Vagina (tissue), 2 donors: Measurements from ENCODE around the gene RAF1.

Experiments used
- CTCF ChIP-seq, 3 experiments: fragments of 450-650 bp in 2 of 3; fragments of 200-600 bp in 1 of 3; sonication (generic) in 1 of 3; IDR thresholded peaks; one replicate each; pipeline ENCODE4 v1.5.1; 2017 to 2019; ENCODE audit warnings: antibody characterized with exemption in 3 of 3, mild to moderate bottlenecking in 2 of 3, moderate library complexity in 2 of 3
- POLR2AphosphoS5 ChIP-seq, 2 donors: sonication (generic); formaldehyde crosslinking; IDR thresholded peaks; one replicate each; pipeline ENCODE4 v1.9.0; 2017; ENCODE audit warnings: antibody characterized with exemption in 2 of 2, mild to moderate bottlenecking in 2 of 2, low read depth in 1 of 2; ENCODE audit not compliant: insufficient read depth in 1 of 2

GRCh38 chr3:12579905-12580304, 84.0 kb downstream of the RAF1 start:
- TF ChIP-seq CTCF (IDR thresholded peaks at IDR 0.05), result no peak
- no peak for TF ChIP-seq POLR2AphosphoS5 (IDR thresholded peaks at IDR 0.05; ENCODE audit: insufficient read depth in 1 of 2, low read depth in 1 of 2)
